HG02571 (cell line): ENCODE results near the gene MAB21L4.

Experiments used
- ATAC-seq: cut with Tn5 transposase; IDR thresholded peaks from one replicate; pipeline ENCODE4 v1.9.1; 2021; ENCODE audit warnings: mild to moderate bottlenecking, moderate library complexity; ENCODE audit not compliant: unreplicated experiment

MAB21L4 gene

GRCh38 chr2:240913810-240914644 lies 18.1 kb upstream of the MAB21L4 start:
- no peak for ATAC-seq

- ATAC-seq = no peak
Measured at GRCh38 chr2:240912878-240913809, 17.2 kb upstream of the MAB21L4 start.

- no peak for ATAC-seq
Measured at GRCh38 chr2:240911641-240912265, 15.8 kb upstream of the MAB21L4 start.

GRCh38 chr2:240909216-240909974 lies 13.4 kb upstream of the MAB21L4 start:
- ATAC-seq = no peak

GRCh38 chr2:240906911-240907590 lies 11.1 kb upstream of the MAB21L4 start:
- ATAC-seq = no peak

GRCh38 chr2:240906141-240906910 lies 10.4 kb upstream of the MAB21L4 start, which contains the start of gene CROCC2:
Gene CROCC2 (plus strand): TSS chr2:240906336. CDS start chr2:240906514, 178 bp downstream.
- ATAC-seq = no peak

- no peak for ATAC-seq
Measured at GRCh38 chr2:240905176-240905781, 9.3 kb upstream of the MAB21L4 start.

GRCh38 chr2:240904216-240905175 lies 8.5 kb upstream of the MAB21L4 start:
- no peak for ATAC-seq

- no peak for ATAC-seq
Measured at GRCh38 chr2:240903191-240904060, 7.5 kb upstream of the MAB21L4 start.

GRCh38 chr2:240902615-240903041 lies 6.7 kb upstream of the MAB21L4 start:
- ATAC-seq = no peak

GRCh38 chr2:240901986-240902614 lies 6.1 kb upstream of the MAB21L4 start:
- ATAC-seq = no peak

GRCh38 chr2:240900141-240900860 lies 4.3 kb upstream of the MAB21L4 start:
- no peak for ATAC-seq

- no peak for ATAC-seq
Measured at GRCh38 chr2:240899468-240899865, 3.5 kb upstream of the MAB21L4 start.

- no peak for ATAC-seq
Measured at GRCh38 chr2:240898731-240899467, 2.9 kb upstream of the MAB21L4 start.
